ENCODE measurements around the gene DPP10. TPM values are rescaled to one million over a fixed set of nuclear protein-coding genes. Genes with fewer than 3 reads are reported as not detected.
"Not testable (repeated sequence)": the region's sequence is repeated elsewhere in the genome, so short reads cannot be mapped to it uniquely, and the experiment has no call there.

Gene DPP10
- total RNA-seq, 1 donor from 2014 or later, result 1.0 TPM

- no peak for DNase-seq (ENCODE audit: low spot score)
Measured at GRCh38 chr2:114515882-114516281, 73.4 kb downstream of the DPP10 start.

GRCh38 chr2:114517580-114517979 lies 75.1 kb downstream of the DPP10 start:
- no peak for DNase-seq (ENCODE audit: low spot score)

- DNase-seq (ENCODE audit: low spot score), result no peak
Measured at GRCh38 chr2:114518738-114519137, 76.3 kb downstream of the DPP10 start.

GRCh38 chr2:114522612-114523011 lies 80.2 kb downstream of the DPP10 start:
- not testable (repeated sequence) for DNase-seq (ENCODE audit: low spot score)

GRCh38 chr2:114525955-114526354 lies 83.5 kb downstream of the DPP10 start:
- DNase-seq (ENCODE audit: low spot score), result no peak

GRCh38 chr2:114526841-114527240 lies 84.4 kb downstream of the DPP10 start:
- no peak for DNase-seq (ENCODE audit: low spot score)

GRCh38 chr2:114527330-114527983 lies 85.0 kb downstream of the DPP10 start:
- DNase-seq (ENCODE audit: low spot score), result no peak

GRCh38 chr2:114534116-114535084 lies 92.0 kb downstream of the DPP10 start:
- no peak for DNase-seq (ENCODE audit: low spot score)

GRCh38 chr2:114537777-114538176 lies 95.3 kb downstream of the DPP10 start:
- DNase-seq (ENCODE audit: low spot score), result no peak

- DNase-seq (ENCODE audit: low spot score), result no peak
Measured at GRCh38 chr2:114542695-114543094, 100.3 kb downstream of the DPP10 start.

- DNase-seq (ENCODE audit: low spot score), result peak; percentile 45
Measured at GRCh38 chr2:114543236-114543766, 100.9 kb downstream of the DPP10 start.

- DNase-seq (ENCODE audit: low spot score), result no peak
Measured at GRCh38 chr2:114545052-114545451, 102.6 kb downstream of the DPP10 start.

GRCh38 chr2:114546531-114546930 lies 104.1 kb downstream of the DPP10 start:
- no peak for DNase-seq (ENCODE audit: low spot score)

- DNase-seq (ENCODE audit: low spot score), result no peak
Measured at GRCh38 chr2:114548151-114548550, 105.7 kb downstream of the DPP10 start.

GRCh38 chr2:114550364-114550763 lies 107.9 kb downstream of the DPP10 start:
- DNase-seq (ENCODE audit: low spot score), result no peak

GRCh38 chr2:114550895-114551793 lies 108.7 kb downstream of the DPP10 start:
- peak; percentile 66 for DNase-seq (ENCODE audit: low spot score)

GRCh38 chr2:114553027-114553426 lies 110.6 kb downstream of the DPP10 start:
- no peak for DNase-seq (ENCODE audit: low spot score)

- DNase-seq (ENCODE audit: low spot score), result no peak
Measured at GRCh38 chr2:114569166-114569565, 126.7 kb downstream of the DPP10 start.

GRCh38 chr2:114577657-114578056 lies 135.2 kb downstream of the DPP10 start:
- DNase-seq (ENCODE audit: low spot score), result no peak

- no peak for DNase-seq (ENCODE audit: low spot score)
Measured at GRCh38 chr2:114579542-114579941, 137.1 kb downstream of the DPP10 start.

- no peak for DNase-seq (ENCODE audit: low spot score)
Measured at GRCh38 chr2:114580691-114581090, 138.2 kb downstream of the DPP10 start.

- DNase-seq (ENCODE audit: low spot score), result no peak
Measured at GRCh38 chr2:114598329-114598728, 155.9 kb downstream of the DPP10 start.

Measured in ureter (tissue), 1 donor.